HEK293 (cell line): ENCODE data around the gene PKM.

Experiments
- BCL11B ChIP-seq: fragments of 450-650 bp; formaldehyde crosslinking; IDR thresholded peaks from 2 replicates; pipeline ENCODE4 v1.5.1; 2016; ENCODE audit warnings: low read depth, missing biosample characterization, missing genetic modification characterization
- GLI4 ChIP-seq: fragments of 450-650 bp; formaldehyde crosslinking; IDR thresholded peaks from 2 replicates; pipeline ENCODE4 v1.5.1; 2016; ENCODE audit warnings: missing biosample characterization, missing genetic modification characterization
- HIC1 ChIP-seq: fragments of 450-650 bp; formaldehyde crosslinking; IDR thresholded peaks from 2 replicates; pipeline ENCODE4 v1.5.1; 2016; ENCODE audit warnings: missing biosample characterization, missing genetic modification characterization
- HOXA7 ChIP-seq: sonication (generic); formaldehyde crosslinking; IDR thresholded peaks from 2 replicates; pipeline ENCODE4 v1.8.1; 2022; ENCODE audit warnings: missing genetic modification reagents, borderline replicate concordance
- MEIS1 ChIP-seq: sonication (generic); formaldehyde crosslinking; IDR thresholded peaks from 2 replicates; pipeline ENCODE4 v1.8.1; 2022; ENCODE audit warnings: missing genetic modification reagents, mild to moderate bottlenecking, borderline replicate concordance
- SALL2 ChIP-seq: fragments of 450-650 bp; formaldehyde crosslinking; IDR thresholded peaks from 2 replicates; pipeline ENCODE4 v1.5.0; 2017; ENCODE audit warnings: missing biosample characterization, mild to moderate bottlenecking, missing genetic modification characterization, borderline replicate concordance
- ZBTB17 ChIP-seq: fragments of 450-650 bp; formaldehyde crosslinking; IDR thresholded peaks from 2 replicates; pipeline ENCODE4 v1.5.1; 2016; ENCODE audit warnings: missing biosample characterization, missing genetic modification characterization
- ZIC2 ChIP-seq: fragments of 450-650 bp; formaldehyde crosslinking; IDR thresholded peaks from 2 replicates; pipeline ENCODE4 v1.5.1; 2016; ENCODE audit warnings: missing biosample characterization, missing genetic modification characterization
- ZNF16 ChIP-seq: fragments of 450-650 bp; formaldehyde crosslinking; IDR thresholded peaks from 2 replicates; pipeline ENCODE4 v1.5.1; 2016; ENCODE audit warnings: low read depth, missing biosample characterization, missing genetic modification characterization
- ZNF18 ChIP-seq: fragments of 450-650 bp; formaldehyde crosslinking; IDR thresholded peaks from 2 replicates; pipeline ENCODE4 v1.5.1; 2016; ENCODE audit warnings: missing biosample characterization, missing genetic modification characterization
- ZNF398 ChIP-seq: fragments of 450-650 bp; formaldehyde crosslinking; IDR thresholded peaks from 2 replicates; pipeline ENCODE4 v1.5.1; 2017; ENCODE audit warnings: missing biosample characterization, missing genetic modification characterization
- ZNF404 ChIP-seq: fragments of 450-650 bp; formaldehyde crosslinking; IDR thresholded peaks from 2 replicates; pipeline ENCODE4 v1.5.1; 2017; ENCODE audit warnings: missing biosample characterization, missing genetic modification characterization
- ZNF48 ChIP-seq: fragments of 450-650 bp; formaldehyde crosslinking; IDR thresholded peaks from 2 replicates; pipeline ENCODE4 v1.5.1; 2016; ENCODE audit warnings: missing biosample characterization, missing genetic modification characterization
- ZNF518A ChIP-seq: fragments of 450-650 bp; formaldehyde crosslinking; conservative IDR thresholded peaks from 2 replicates; pipeline ENCODE4 v1.5.1; 2016; ENCODE audit warnings: low read depth, missing biosample characterization, missing genetic modification characterization
- ZNF529 ChIP-seq: fragments of 450-650 bp; formaldehyde crosslinking; IDR thresholded peaks from 2 replicates; pipeline ENCODE4 v1.5.1; 2017; ENCODE audit warnings: missing genetic modification characterization, missing biosample characterization; ENCODE audit not compliant: insufficient replicate concordance
- ZNF530 ChIP-seq: fragments of 450-650 bp; formaldehyde crosslinking; IDR thresholded peaks from 2 replicates; pipeline ENCODE4 v1.5.1; 2016; ENCODE audit warnings: low read depth, missing biosample characterization, missing genetic modification characterization
- ZNF548 ChIP-seq: fragments of 450-650 bp; formaldehyde crosslinking; IDR thresholded peaks from 2 replicates; pipeline ENCODE4 v1.5.1; 2016; ENCODE audit warnings: missing biosample characterization, missing genetic modification characterization
- ZNF654 ChIP-seq: fragments of 450-650 bp; formaldehyde crosslinking; IDR thresholded peaks from 2 replicates; pipeline ENCODE4 v1.5.1; 2016; ENCODE audit warnings: low read depth, missing biosample characterization, missing genetic modification characterization
- ZNF658 ChIP-seq: fragments of 450-650 bp; formaldehyde crosslinking; IDR thresholded peaks from 2 replicates; pipeline ENCODE4; 2016; ENCODE audit warnings: missing biosample characterization, missing genetic modification characterization
- ZNF664 ChIP-seq: fragments of 450-650 bp; formaldehyde crosslinking; IDR thresholded peaks from 2 replicates; pipeline ENCODE4 v1.5.1; 2016; ENCODE audit warnings: missing biosample characterization, missing genetic modification characterization
- ZNF670 ChIP-seq: fragments of 450-650 bp; formaldehyde crosslinking; IDR thresholded peaks from 2 replicates; pipeline ENCODE4 v1.5.1; 2016; ENCODE audit warnings: missing biosample characterization, missing genetic modification characterization, low read depth
- ZNF707 ChIP-seq: fragments of 450-650 bp; formaldehyde crosslinking; IDR thresholded peaks from 2 replicates; pipeline ENCODE4 v1.5.1; 2016; ENCODE audit warnings: missing biosample characterization, missing genetic modification characterization
- ZNF777 ChIP-seq: fragments of 450-650 bp; formaldehyde crosslinking; IDR thresholded peaks from 2 replicates; pipeline ENCODE4 v1.5.1; 2017; ENCODE audit warnings: missing biosample characterization, missing genetic modification characterization, borderline replicate concordance
- ZNF792 ChIP-seq: fragments of 450-650 bp; formaldehyde crosslinking; IDR thresholded peaks from 2 replicates; pipeline ENCODE4 v1.5.1; 2016; ENCODE audit warnings: missing biosample characterization, missing genetic modification characterization
- ZNF830 ChIP-seq: fragments of 450-650 bp; IDR thresholded peaks from 2 replicates; pipeline ENCODE4 v1.5.0; 2018; ENCODE audit warnings: missing biosample characterization, missing genetic modification characterization, low read depth, mild to moderate bottlenecking, moderate library complexity
- ZNF843 ChIP-seq: fragments of 450-650 bp; formaldehyde crosslinking; IDR thresholded peaks from 2 replicates; pipeline ENCODE4 v1.5.1; 2016; ENCODE audit warnings: missing biosample characterization, missing genetic modification characterization
- ZSCAN18 ChIP-seq: fragments of 450-650 bp; formaldehyde crosslinking; IDR thresholded peaks from 2 replicates; pipeline ENCODE4 v1.5.1; 2016; ENCODE audit warnings: missing biosample characterization, missing genetic modification characterization

The PKM gene

GRCh38 chr15:72155635-72156616 is 75.1 kb downstream of the PKM start (continued):
- TF ChIP-seq ZNF518A (tag by site-specific recombination) (0 out of 2 replicates have a peak, but pooled peaks have one; percentile 27), ZNF18 (tag by site-specific recombination) (no peak), ZNF792 (tag by site-specific recombination) (no peak), BCL11B (no peak), ZNF707 (no peak), ZNF48 (tag by site-specific recombination) (no peak), ZNF670 (tag by site-specific recombination) (no peak), MEIS1 (CRISPR knock-in tag) (no peak), ZNF658 (tag by site-specific recombination) (no peak), HIC1 (no peak), ZIC2 (no peak), ZNF530 (tag by site-specific recombination) (no peak), ZNF548 (no peak), ZSCAN18 (tag by site-specific recombination) (no peak), ZNF16 (no peak), SALL2 (no peak), HOXA7 (no peak), ZNF404 (tag by site-specific recombination) (no peak), ZNF654 (peak; percentile 100), ZNF777 (no peak), ZNF664 (tag by site-specific recombination) (0 out of 2 replicates have a peak, but pooled peaks have one; percentile 60), ZNF830 (tag by site-specific recombination) (no peak), ZNF398 (tag by site-specific recombination) (no peak; the same call in 1 of the 2 replicates), ZNF843 (tag by site-specific recombination) (no peak), ZBTB17 (tag by site-specific recombination) (peak; percentile 70), ZNF529 (tag by site-specific recombination) (no peak), GLI4 (tag by site-specific recombination) (no peak)
